Cardiac muscle cell (in vitro differentiated cells and primary cell): ENCODE measurements around the gene HRH3. TPM values are rescaled to one million over a fixed set of nuclear protein-coding genes. Genes with fewer than 3 reads are reported as not detected.

Source experiments
- DNase-seq, 2 donors: peaks; one replicate each; pipeline versions ENCODE4 v3.0.0 to v3.0.0-alpha.2; 2010 to 2017; ENCODE audit warnings: low read depth in 1 of 2, low spot score in 1 of 2
- H3K27ac ChIP-seq: fragments of 200-600 bp; sonication (generic); 2 replicates; pipeline ENCODE4 v1.5.1; 2016
- H3K27me3 ChIP-seq: fragments of 200-600 bp; sonication (generic); 2 replicates; pipeline ENCODE4 v1.6.0; 2016; ENCODE audit warnings: control low read depth
- H3K36me3 ChIP-seq: fragments of 200-600 bp; sonication (generic); 2 replicates; pipeline ENCODE4 v1.5.1; 2016; ENCODE audit warnings: control low read depth
- H3K4me1 ChIP-seq: fragments of 200-600 bp; sonication (generic); 2 replicates; pipeline ENCODE4 v1.8.1; 2017; ENCODE audit warnings: low read depth, mild to moderate bottlenecking, mixed run types
- H3K4me3 ChIP-seq: fragments of 200-600 bp; sonication (generic); 2 replicates; pipeline ENCODE4 v1.5.1; 2016; ENCODE audit warnings: mild to moderate bottlenecking
- H3K9me3 ChIP-seq: fragments of 200-600 bp; sonication (generic); 2 replicates; pipeline ENCODE4 v1.5.1; 2017; ENCODE audit warnings: low read depth, mild to moderate bottlenecking, control low read depth
- CTCF ChIP-seq: IDR thresholded peaks from 2 replicates; pipeline ENCODE4 v1.5.1; 2012; ENCODE audit warnings: low read depth, mild to moderate bottlenecking, low read length
- polyA plus RNA-seq: library from polyadenylated mRNA; unstranded; fragments of >200 nt; fragmentation: Nextera tagmentation; extraction: Ambion mirVana; gene quantifications from 2 replicates; pipeline ENCODE4 v1.2.1, GENCODE V29; 2016
- total RNA-seq: library from RNA; depleted of rRNA; stranded (reverse); fragments of >200 nt; gene quantifications from 2 replicates; pipeline ENCODE4 v1.2.3, GENCODE V29; 2016

The HRH3 gene
- total and polyA plus RNA-seq, 2 experiments from 2014 or later = not detected

GRCh38 chr20:62186887-62187866 is 32.9 kb downstream of the HRH3 start:
- no peak overlapping the region for H3K27ac ChIP-seq
- no peaks in the 10 kb centered on the region for H3K9me3 ChIP-seq
- peak; percentile 14 to 47 for DNase-seq
- H3K4me3 ChIP-seq = no peak overlapping the region
- H3K27me3 ChIP-seq = no peaks in the 10 kb centered on the region
- peaks cover 11% of the 10 kb centered on the region for H3K4me1 ChIP-seq
- no peaks in the 10 kb centered on the region for H3K36me3 ChIP-seq
- no peak for TF ChIP-seq CTCF

- Histone ChIP-seq H3K36me3 (peaks cover 5% of the 10 kb centered on the region), H3K27me3 (no peaks in the 10 kb centered on the region), H3K9me3 (no peaks in the 10 kb centered on the region), H3K4me3 (no peak overlapping the region), H3K27ac (no peak overlapping the region), H3K4me1 (peaks cover 18% of the 10 kb centered on the region)
- no peak for TF ChIP-seq CTCF
- DNase-seq = no peak
Measured at GRCh38 chr20:62186096-62186426, 34.0 kb downstream of the HRH3 start.

GRCh38 chr20:62183426-62184142 is 36.5 kb downstream of the HRH3 start:
- H3K9me3 ChIP-seq = no peaks in the 10 kb centered on the region
- TF ChIP-seq CTCF = no peak
- H3K4me3 ChIP-seq = peak overlapping the region; percentile 54
- peak in 1 of 2 donors; percentile 20 for DNase-seq
- H3K4me1 ChIP-seq = peaks cover 18% of the 10 kb centered on the region
- H3K27me3 ChIP-seq = no peaks in the 10 kb centered on the region
- peaks cover 7% of the 10 kb centered on the region for H3K36me3 ChIP-seq
- peak overlapping the region; percentile 90 for H3K27ac ChIP-seq

- Histone ChIP-seq H3K27ac (peak within 1 kb of the TSS; percentile 90), H3K4me3 (peak within 1 kb of the TSS; percentile 54), H3K9me3 (no peaks in the 10 kb centered on the region), H3K36me3 (peaks cover 7% of the 10 kb centered on the region), H3K27me3 (no peaks in the 10 kb centered on the region), H3K4me1 (peaks cover 17% of the 10 kb centered on the region)
- no peak for TF ChIP-seq CTCF
- peak; percentile 96 to 98 for DNase-seq
Measured at GRCh38 chr20:62182469-62183425, 37.3 kb downstream of the HRH3 start, which contains the start of gene MTG2. TSS of gene MTG2 (plus strand) at chr20:62183028. CDS start at chr20:62193421, 10,393 bp downstream.

- Histone ChIP-seq H3K9me3 (no peaks in the 10 kb centered on the region), H3K4me1 (peaks cover 10% of the 10 kb centered on the region), H3K36me3 (peaks cover 7% of the 10 kb centered on the region), H3K4me3 (peak overlapping the region; percentile 54), H3K27ac (peak overlapping the region; percentile 90), H3K27me3 (no peaks in the 10 kb centered on the region)
- DNase-seq = no peak
- no peak for TF ChIP-seq CTCF
Measured at GRCh38 chr20:62181808-62182207, 38.3 kb downstream of the HRH3 start.
